Neuron (in vitro differentiated cells): ENCODE measurements around the gene RRP8.

Source experiments
- H2AFZ ChIP-seq: one replicate; pipeline ENCODE4 v1.6.1; 2013; ENCODE audit warnings: low read depth, mild to moderate bottlenecking, inconsistent platforms, low read length, moderate library complexity
- H3K27me3 ChIP-seq: one replicate; pipeline ENCODE4 v1.6.1; 2013; ENCODE audit warnings: low read length; ENCODE audit not compliant: insufficient read depth
- H3K36me3 ChIP-seq: one replicate; pipeline ENCODE4 v1.6.1; 2013; ENCODE audit warnings: low read length; ENCODE audit not compliant: insufficient read depth
- H3K4me1 ChIP-seq: one replicate; pipeline ENCODE4 v1.6.1; 2013; ENCODE audit warnings: low read length; ENCODE audit not compliant: insufficient read depth
- H3K4me3 ChIP-seq: 2 replicates; pipeline ENCODE4 v1.5.1; 2013; ENCODE audit warnings: mild to moderate bottlenecking, low read length, moderate library complexity
- H3K9me3 ChIP-seq: one replicate; pipeline ENCODE4 v1.6.1; 2013; ENCODE audit warnings: low read length

The RRP8 gene

DNA sequence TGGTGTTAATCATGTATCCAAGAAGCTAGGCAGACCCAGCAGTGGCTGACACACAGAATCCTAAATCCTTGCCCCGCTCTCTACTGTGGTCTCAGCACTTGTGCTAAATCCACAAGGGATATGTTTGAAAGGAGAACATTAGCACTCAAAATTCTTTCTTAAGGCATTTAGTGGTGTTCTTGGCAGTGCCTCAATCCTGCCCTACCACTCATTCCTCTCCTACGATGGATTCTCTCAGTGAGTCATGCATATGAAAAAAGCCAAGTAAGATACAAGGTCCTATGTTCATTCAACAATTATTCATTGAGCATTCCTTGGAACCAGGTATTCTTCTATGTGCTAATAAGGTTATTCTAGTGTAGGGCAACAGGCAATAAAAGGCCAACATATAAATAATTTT lies 31.2 kb downstream of the RRP8 start:
- H3K36me3 ChIP-seq: no peaks in the 10 kb centered on the region
- H3K9me3 ChIP-seq: peaks cover 9% of the 10 kb centered on the region
- H3K4me3 ChIP-seq: no peak overlapping the region
- H2AFZ ChIP-seq: no peak overlapping the region
- H3K4me1 ChIP-seq: no peaks in the 10 kb centered on the region
- H3K27me3 ChIP-seq: no peaks in the 10 kb centered on the region

DNA sequence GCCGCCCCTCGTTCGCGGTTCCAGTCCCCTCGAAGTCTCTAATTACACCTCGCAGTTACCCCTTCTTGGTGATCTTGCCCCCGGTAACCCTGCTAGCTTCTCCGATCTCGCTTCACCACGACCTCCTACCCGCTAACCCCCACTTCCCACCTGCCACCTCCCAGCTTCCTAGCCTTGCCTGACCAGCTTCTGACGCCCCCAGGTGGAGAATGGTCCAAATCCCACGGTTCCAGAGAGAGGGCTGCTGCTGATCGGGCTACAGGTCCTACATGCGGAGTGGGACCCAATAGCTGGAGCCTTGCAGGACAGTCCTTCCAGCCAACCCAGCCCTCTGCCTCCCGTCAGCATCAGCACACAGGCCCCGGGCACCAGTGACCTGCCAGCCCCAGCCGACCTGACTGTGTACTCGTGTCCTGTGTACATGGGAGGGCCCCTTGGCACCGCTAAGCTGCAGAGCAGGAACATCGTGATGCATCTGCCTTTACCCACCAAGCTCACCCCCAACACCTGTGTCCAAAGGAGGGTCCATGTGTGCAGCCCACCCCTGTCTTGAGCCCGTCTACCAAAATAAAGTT lies 31.9 kb downstream of the RRP8 start:
- Histone ChIP-seq H3K9me3 (peaks cover 9% of the 10 kb centered on the region), H2AFZ (no peak overlapping the region), H3K4me3 (no peak overlapping the region), H3K36me3 (no peaks in the 10 kb centered on the region), H3K27me3 (no peaks in the 10 kb centered on the region), H3K4me1 (no peaks in the 10 kb centered on the region)

DNA sequence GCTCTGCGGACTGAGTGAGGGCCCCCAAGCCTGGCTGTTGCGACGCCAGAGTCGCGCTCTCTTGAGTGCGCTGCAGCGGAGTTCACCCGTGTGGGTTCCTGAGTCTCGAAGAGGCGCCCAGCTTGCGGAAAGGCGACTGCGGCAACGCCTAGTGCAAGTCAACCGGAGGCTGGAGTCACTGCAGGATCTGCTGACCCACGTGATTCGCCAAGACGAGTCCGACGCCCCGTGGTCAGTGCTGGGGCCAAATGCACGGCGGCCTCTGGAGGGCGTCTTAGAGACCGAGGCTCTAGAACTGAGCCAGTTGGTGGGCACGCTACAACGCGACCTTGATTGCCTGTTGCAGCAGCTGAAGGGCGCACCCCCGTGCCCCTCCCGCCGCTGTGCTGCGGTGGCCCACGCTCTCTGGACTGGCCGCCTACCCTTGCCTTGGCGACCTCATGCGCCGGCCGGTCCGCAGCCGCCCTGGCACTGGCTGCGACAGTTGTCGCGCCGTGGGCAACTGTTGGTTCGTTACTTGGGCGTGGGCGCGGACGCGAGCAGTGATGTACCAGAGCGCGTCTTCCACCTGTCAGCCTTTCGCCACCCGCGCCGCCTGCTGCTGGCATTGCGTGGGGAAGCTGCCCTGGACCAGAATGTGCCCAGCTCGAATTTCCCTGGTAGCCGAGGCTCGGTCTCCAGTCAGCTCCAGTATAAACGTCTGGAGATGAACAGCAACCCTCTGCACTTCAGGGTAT lies 32.6 kb downstream of the RRP8 start:
- no peaks in the 10 kb centered on the region for H3K27me3 ChIP-seq
- no peak overlapping the region for H3K4me3 ChIP-seq
- H2AFZ ChIP-seq: no peak overlapping the region
- H3K9me3 ChIP-seq: peaks cover 9% of the 10 kb centered on the region
- H3K36me3 ChIP-seq: no peaks in the 10 kb centered on the region
- H3K4me1 ChIP-seq: no peaks in the 10 kb centered on the region

DNA sequence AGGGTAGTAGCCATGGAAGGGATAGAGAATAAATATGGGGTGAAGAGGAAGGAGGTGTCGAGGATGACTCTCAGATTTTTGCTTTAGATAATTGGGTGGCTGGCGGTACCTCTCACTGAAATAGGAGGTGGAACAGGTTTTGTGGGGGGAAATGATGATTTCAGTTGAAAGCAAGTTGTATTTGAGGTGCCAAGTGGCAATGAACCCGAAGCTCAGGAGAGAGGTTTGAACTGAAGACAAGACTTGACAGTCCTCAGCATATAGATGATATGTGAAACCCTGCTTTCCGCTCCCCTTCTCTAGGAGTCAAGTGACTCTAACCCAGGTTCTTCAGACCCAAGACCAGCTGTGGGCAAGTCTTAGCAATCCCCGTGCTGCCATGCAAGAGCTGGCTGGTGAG lies 33.7 kb downstream of the RRP8 start:
- Histone ChIP-seq H3K36me3 (no peaks in the 10 kb centered on the region), H3K27me3 (no peaks in the 10 kb centered on the region), H3K4me3 (no peak overlapping the region), H2AFZ (no peak overlapping the region), H3K4me1 (no peaks in the 10 kb centered on the region), H3K9me3 (peaks cover 9% of the 10 kb centered on the region)

DNA sequence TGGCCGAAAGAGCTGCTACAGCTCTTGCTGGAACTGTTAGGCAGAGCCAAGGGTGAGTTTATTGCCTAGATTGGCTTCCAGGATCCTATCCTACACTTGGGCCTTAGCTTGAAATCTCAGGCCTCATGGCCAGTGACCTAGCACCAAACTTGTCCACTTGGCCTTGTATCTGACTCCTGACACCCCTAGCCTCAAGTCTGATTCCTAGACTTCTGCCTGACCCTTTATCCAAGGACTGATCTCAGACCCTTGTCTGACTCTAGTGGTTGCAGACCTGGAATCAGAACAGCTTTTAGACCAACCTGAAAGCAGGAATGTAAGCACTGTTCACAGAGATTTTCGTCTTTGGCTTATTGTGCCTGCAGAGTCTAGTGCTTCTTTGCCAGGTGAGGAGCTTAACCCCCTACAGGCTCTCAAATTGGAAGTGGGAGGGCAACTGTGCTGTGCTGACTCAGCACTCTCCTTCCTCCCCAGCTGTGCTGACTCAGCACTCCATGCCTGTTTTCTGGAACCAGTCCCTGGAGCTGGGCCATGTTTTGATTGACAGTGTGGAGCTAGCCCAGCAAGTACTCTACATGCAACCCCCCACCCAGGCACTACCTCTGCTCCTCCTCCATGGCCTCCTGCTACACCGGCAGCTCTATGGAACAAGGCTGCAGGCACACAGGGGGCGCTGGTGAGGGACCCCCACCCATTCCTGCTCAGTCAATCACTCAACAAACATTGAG lies 35.1 kb downstream of the RRP8 start:
- H3K27me3 ChIP-seq: no peaks in the 10 kb centered on the region
- H3K4me3 ChIP-seq: no peak overlapping the region
- H2AFZ ChIP-seq: no peak overlapping the region
- peaks cover 5% of the 10 kb centered on the region for H3K36me3 ChIP-seq
- H3K9me3 ChIP-seq: peaks cover 9% of the 10 kb centered on the region
- H3K4me1 ChIP-seq: no peaks in the 10 kb centered on the region

DNA sequence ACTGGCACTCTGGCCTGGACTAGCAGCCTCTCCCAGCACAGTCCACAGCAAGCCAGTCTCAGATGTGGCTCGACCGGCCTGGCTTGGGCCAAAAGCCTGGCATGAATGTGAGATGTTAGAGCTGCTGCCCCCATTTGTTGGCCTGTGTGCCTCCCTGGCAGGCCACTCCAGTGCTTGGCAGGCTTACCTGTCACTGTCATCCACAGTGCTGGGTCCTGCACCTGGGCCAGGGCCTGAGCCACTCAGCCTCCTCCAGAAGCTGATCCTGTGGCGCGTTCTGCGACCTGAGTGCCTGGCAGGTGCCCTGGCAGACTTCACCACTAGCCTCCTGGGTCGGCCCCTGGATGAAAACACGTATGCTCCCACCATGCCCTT lies 36.1 kb downstream of the RRP8 start:
- Histone ChIP-seq H2AFZ (no peak overlapping the region), H3K4me3 (no peak overlapping the region), H3K36me3 (peaks cover 5% of the 10 kb centered on the region), H3K4me1 (no peaks in the 10 kb centered on the region), H3K9me3 (peaks cover 9% of the 10 kb centered on the region), H3K27me3 (no peaks in the 10 kb centered on the region)

DNA sequence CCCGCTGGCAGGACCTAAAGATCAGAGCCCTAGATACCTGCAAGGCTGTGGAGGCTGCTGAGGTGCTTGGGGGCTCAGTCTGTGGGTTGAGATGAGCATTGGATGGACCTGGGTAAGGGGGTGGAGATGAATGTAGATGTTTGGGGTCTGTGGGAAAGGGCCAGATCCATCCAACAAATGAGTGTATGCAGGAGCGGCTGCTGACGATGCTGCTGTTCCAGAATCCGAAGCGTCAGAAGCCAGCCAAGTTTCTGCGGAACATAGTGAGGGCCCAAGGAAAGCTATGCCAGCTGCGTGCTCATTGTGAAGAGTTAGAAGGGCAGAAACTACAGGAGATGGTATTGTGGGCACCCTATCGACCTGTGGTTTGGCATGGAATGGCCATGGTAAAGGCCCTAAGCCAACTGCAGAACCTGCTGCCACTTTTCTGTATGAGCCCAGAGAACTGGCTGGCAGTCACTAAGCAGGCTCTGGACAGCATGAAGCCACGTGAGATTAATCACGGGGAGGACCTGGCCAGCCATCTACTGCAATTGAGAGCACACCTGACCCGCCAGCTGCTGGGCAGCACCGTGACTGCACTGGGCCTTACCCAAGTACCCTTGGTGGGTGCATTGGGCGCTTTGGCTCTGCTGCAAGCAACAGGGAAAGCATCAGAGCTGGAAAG lies 36.6 kb downstream of the RRP8 start:
- peaks cover 9% of the 10 kb centered on the region for H3K9me3 ChIP-seq
- no peak overlapping the region for H2AFZ ChIP-seq
- H3K4me1 ChIP-seq: no peaks in the 10 kb centered on the region
- no peaks in the 10 kb centered on the region for H3K27me3 ChIP-seq
- H3K36me3 ChIP-seq: peaks cover 5% of the 10 kb centered on the region
- no peak overlapping the region for H3K4me3 ChIP-seq

DNA sequence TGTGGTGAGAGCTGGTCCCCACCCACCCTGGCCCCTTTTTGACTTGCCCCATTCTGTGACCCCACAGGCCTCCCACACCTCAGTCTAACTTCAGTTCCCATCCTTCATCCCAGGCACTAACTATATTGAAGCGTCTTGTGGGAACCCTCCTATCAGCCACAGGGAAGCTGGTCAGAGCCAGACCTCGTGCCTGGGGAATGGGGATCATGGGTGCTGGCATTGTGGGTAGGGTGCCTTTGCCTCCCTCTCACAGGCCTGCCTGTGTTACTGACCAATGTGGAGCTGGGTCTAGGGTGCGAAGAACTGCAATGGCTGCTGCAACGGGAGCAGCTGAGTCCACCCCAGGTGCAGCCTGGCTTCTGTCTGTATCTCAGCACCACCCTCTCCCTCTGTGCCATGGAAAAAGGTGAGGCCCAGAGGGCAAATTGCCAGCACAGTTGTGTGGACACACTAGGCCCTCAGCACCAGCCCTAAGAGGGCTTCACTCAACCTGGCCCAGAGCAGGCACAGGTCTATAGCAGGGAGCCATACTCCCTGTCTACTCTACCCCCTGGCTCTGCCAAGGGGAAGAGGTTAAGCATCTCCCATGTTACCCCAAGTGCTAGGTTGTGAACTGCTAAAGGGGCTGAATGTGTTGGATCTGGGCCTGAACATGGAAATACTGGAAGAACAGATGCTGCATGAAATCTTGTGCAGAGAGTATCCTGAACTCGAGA lies 37.3 kb downstream of the RRP8 start:
- H3K36me3 ChIP-seq: peaks cover 5% of the 10 kb centered on the region
- no peaks in the 10 kb centered on the region for H3K4me1 ChIP-seq
- H3K27me3 ChIP-seq: no peaks in the 10 kb centered on the region
- no peak overlapping the region for H2AFZ ChIP-seq
- H3K4me3 ChIP-seq: no peak overlapping the region
- H3K9me3 ChIP-seq: peaks cover 3% of the 10 kb centered on the region

DNA sequence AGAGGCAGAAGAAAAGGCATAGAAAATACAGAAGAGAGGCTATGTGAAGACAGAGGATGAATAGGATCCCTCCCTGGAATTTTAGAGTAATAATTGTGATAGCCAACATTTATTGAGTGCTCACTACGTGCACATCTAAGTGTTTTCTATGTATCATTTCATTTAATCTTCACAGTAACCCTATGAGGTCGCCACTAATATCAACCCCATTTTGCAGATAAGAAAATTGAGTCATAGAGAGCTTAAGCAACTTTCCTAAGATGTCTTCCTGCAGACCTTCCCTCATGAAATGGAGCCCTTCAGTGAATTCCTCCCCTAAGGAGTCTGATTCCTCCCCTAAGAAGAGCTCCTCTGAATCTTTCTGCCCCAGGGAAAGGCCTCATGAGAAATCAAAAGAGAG lies 38.1 kb downstream of the RRP8 start:
- H3K27me3 ChIP-seq: no peaks in the 10 kb centered on the region
- no peak overlapping the region for H3K4me3 ChIP-seq
- no peak overlapping the region for H2AFZ ChIP-seq
- H3K9me3 ChIP-seq: no peaks in the 10 kb centered on the region
- no peaks in the 10 kb centered on the region for H3K4me1 ChIP-seq
- peaks cover 5% of the 10 kb centered on the region for H3K36me3 ChIP-seq

DNA sequence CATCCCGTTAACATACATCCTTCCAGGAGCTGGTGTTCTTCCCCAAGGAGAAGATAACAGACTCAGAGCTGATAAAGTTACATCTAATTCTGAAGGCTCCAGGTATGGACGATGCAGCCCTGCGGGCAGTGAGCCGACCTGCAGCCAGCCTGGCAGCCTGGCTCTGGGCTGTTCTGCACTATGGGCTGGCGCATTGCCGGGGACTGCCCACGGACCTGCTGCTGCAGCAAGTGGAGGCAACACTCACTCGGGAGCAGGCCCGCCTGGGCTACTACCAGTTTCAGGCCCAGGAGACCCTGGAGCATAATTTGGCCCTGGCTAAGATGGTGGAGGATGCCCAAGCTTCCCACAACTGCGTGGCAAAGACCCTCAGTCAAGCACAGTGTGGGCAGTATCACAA lies 39.7 kb downstream of the RRP8 start:
- no peak overlapping the region for H3K4me3 ChIP-seq
- no peaks in the 10 kb centered on the region for H3K27me3 ChIP-seq
- H3K36me3 ChIP-seq: peaks cover 5% of the 10 kb centered on the region
- H3K4me1 ChIP-seq: no peaks in the 10 kb centered on the region
- no peaks in the 10 kb centered on the region for H3K9me3 ChIP-seq
- no peak overlapping the region for H2AFZ ChIP-seq

DNA sequence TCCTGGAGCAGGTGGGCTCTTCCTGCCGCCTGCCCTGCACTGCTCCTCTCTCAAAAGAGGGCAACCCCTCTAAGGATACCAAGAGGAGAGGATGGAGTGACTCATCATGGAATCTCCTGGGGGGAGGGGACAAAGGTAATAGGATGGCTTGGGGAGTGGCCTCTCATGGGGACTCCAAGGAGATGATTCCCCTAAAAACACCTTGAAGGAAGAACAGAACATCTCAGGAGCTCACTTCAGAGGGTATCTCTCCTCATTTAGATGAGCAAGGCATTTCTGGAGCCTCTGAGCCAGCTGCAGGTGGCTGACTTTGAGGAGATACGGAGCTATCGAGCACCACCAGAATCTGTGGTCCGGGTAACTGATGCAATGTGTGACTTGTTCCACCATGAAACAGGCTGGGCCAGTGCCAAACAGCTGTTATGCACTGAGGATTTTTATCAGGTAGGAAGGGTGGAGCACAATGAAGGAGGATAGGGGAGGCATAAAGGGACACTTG lies 40.2 kb downstream of the RRP8 start:
- H3K36me3 ChIP-seq: peaks cover 5% of the 10 kb centered on the region

DNA sequence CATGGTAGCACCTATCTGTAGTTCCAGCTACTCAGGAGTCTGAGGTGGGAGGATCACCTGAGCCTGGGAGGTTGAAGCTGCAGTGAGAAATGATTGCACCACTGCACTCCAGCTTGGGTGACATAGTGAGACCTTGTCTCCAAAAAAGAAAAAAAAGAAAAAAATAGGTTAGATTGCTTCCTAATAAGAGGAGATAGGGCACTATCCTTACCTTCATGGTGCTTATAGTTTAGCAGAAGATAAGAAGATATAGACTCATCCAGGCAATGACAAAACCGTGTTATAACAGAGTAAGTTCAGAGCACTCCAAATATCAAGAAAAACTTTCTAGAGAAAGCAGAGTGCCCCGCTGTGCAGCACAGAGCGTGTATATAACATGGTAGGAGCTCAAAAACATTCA lies 42.1 kb downstream of the RRP8 start:
- no peaks in the 10 kb centered on the region for H3K9me3 ChIP-seq
- H3K36me3 ChIP-seq: peaks cover 5% of the 10 kb centered on the region
- no peak overlapping the region for H3K4me3 ChIP-seq
- no peak overlapping the region for H2AFZ ChIP-seq
- H3K4me1 ChIP-seq: no peaks in the 10 kb centered on the region
- no peaks in the 10 kb centered on the region for H3K27me3 ChIP-seq

More for the DNA sequence above, 40.2 kb downstream of the RRP8 start:
- H3K9me3 ChIP-seq: no peaks in the 10 kb centered on the region
- H2AFZ ChIP-seq: no peak overlapping the region
- H3K4me1 ChIP-seq: no peaks in the 10 kb centered on the region
- no peak overlapping the region for H3K4me3 ChIP-seq
- no peaks in the 10 kb centered on the region for H3K27me3 ChIP-seq
